Panc1 (cell line): ENCODE measurements around the gene PGM2.

Experiments
- CTCF ChIP-seq: fragments of 450-650 bp; IDR thresholded peaks from 2 replicates; pipeline ENCODE4 v1.5.1; 2017; ENCODE audit warnings: mild to moderate bottlenecking
- REST ChIP-seq, 2 experiments: IDR thresholded peaks; 2 replicates each; pipeline ENCODE4 v1.6.1; 2011 to 2012; ENCODE audit warnings: low read depth in 2 of 2, control low read depth in 1 of 2, low read length in 1 of 2, mild to moderate bottlenecking in 1 of 2, moderate library complexity in 1 of 2; ENCODE audit not compliant: insufficient read depth in 1 of 2
- TCF7L2 ChIP-seq: IDR thresholded peaks from 2 replicates; pipeline ENCODE4 v1.6.1; 2011; ENCODE audit warnings: mild to moderate bottlenecking, low read depth, low read length, inconsistent platforms

- no peak for TF ChIP-seq CTCF
- no peak for TF ChIP-seq TCF7L2
- no peak for TF ChIP-seq REST (IDR thresholded peaks at IDR 0.05; ENCODE audit: insufficient read depth in 1 of 2, low read depth in 2 of 2, low read length in 1 of 2)
Observed at GRCh38 chr4:37902212-37902611, 75.7 kb downstream of the PGM2 start.
